NT2/D1 (cell line): ENCODE data around the gene MMD.
A peak's percentile ranks its signal among the peaks of the same experiment; 100 is the strongest.

Experiments used
- DNase-seq: peaks from one replicate; pipeline ENCODE4 v3.0.0-alpha.2; 2011; ENCODE audit warnings: low read depth, low spot score
- H3K27me3 ChIP-seq: 2 replicates; pipeline ENCODE4 v1.6.0; 2011; ENCODE audit warnings: mild to moderate bottlenecking; ENCODE audit not compliant: insufficient read length, insufficient read depth
- H3K36me3 ChIP-seq: 2 replicates; pipeline ENCODE4 v1.6.1; 2011; ENCODE audit warnings: mild to moderate bottlenecking, low read length, mixed read lengths; ENCODE audit not compliant: insufficient read depth, insufficient read length
- H3K4me1 ChIP-seq: 2 replicates; pipeline ENCODE4 v1.5.1; 2011; ENCODE audit not compliant: insufficient read depth, insufficient read length
- H3K4me3 ChIP-seq: 2 replicates; pipeline ENCODE4 v1.5.1; 2011; ENCODE audit warnings: low read depth; ENCODE audit not compliant: insufficient read length
- H3K9ac ChIP-seq: 2 replicates; pipeline ENCODE4 v1.6.0; 2011; ENCODE audit warnings: low read depth; ENCODE audit not compliant: insufficient read length
- H3K9me3 ChIP-seq: 2 replicates; pipeline ENCODE4 v1.5.1; 2011; ENCODE audit warnings: mild to moderate bottlenecking, low read length; ENCODE audit not compliant: insufficient read depth
- SUZ12 ChIP-seq: IDR thresholded peaks from 2 replicates; pipeline ENCODE4 v1.6.1; 2011; ENCODE audit not compliant: insufficient read length, insufficient read depth; ENCODE audit errors: extremely low read depth
- YY1 ChIP-seq: IDR thresholded peaks from 2 replicates; pipeline ENCODE4 v1.6.1; 2011; ENCODE audit not compliant: insufficient read length, insufficient read depth
- ZNF274 ChIP-seq: IDR thresholded peaks from 2 replicates; pipeline ENCODE4 v1.6.1; 2011; ENCODE audit warnings: mild to moderate bottlenecking, low read depth, low read length

Gene MMD

GRCh38 chr17:55368706-55369105 lies 52.9 kb downstream of the MMD start:
- H3K36me3 ChIP-seq: no peaks in the 10 kb centered on the region
- no peaks in the 10 kb centered on the region for H3K9me3 ChIP-seq
- H3K9ac ChIP-seq: no peak overlapping the region
- H3K4me3 ChIP-seq: no peak overlapping the region
- no peak for TF ChIP-seq SUZ12
- no peak for TF ChIP-seq YY1
- TF ChIP-seq ZNF274: no peak
- no peak for DNase-seq
- H3K4me1 ChIP-seq: no peaks in the 10 kb centered on the region
- H3K27me3 ChIP-seq: no peaks in the 10 kb centered on the region

GRCh38 chr17:55366020-55366481 lies 55.6 kb downstream of the MMD start:
- Histone ChIP-seq H3K9ac (no peak overlapping the region), H3K27me3 (no peaks in the 10 kb centered on the region), H3K4me3 (no peak overlapping the region), H3K4me1 (no peaks in the 10 kb centered on the region), H3K9me3 (peaks cover 8% of the 10 kb centered on the region), H3K36me3 (no peaks in the 10 kb centered on the region)
- DNase-seq: no peak
- no peak for TF ChIP-seq SUZ12
- no peak for TF ChIP-seq YY1
- no peak for TF ChIP-seq ZNF274

- no peak for DNase-seq
- Histone ChIP-seq H3K4me1 (no peaks in the 10 kb centered on the region), H3K36me3 (no peaks in the 10 kb centered on the region), H3K4me3 (no peak overlapping the region), H3K27me3 (no peaks in the 10 kb centered on the region), H3K9ac (no peak overlapping the region), H3K9me3 (peaks cover 14% of the 10 kb centered on the region)
- TF ChIP-seq SUZ12: no peak
- TF ChIP-seq YY1: no peak
- no peak for TF ChIP-seq ZNF274
Observed at GRCh38 chr17:55363033-55363432, 58.6 kb downstream of the MMD start.

GRCh38 chr17:55360971-55361370 lies 60.7 kb downstream of the MMD start:
- TF ChIP-seq ZNF274 (no peak), YY1 (no peak)
- Histone ChIP-seq H3K9ac (no peak overlapping the region), H3K36me3 (no peaks in the 10 kb centered on the region), H3K4me1 (no peaks in the 10 kb centered on the region), H3K4me3 (no peak overlapping the region), H3K9me3 (peaks cover 14% of the 10 kb centered on the region), H3K27me3 (no peaks in the 10 kb centered on the region)
- no peak for DNase-seq

GRCh38 chr17:55356434-55357328 lies 65.0 kb downstream of the MMD start:
- no peaks in the 10 kb centered on the region for H3K27me3 ChIP-seq
- DNase-seq: peak; percentile 72
- H3K4me1 ChIP-seq: no peaks in the 10 kb centered on the region
- H3K9me3 ChIP-seq: peaks cover 12% of the 10 kb centered on the region
- TF ChIP-seq YY1: no peak
- no peak for TF ChIP-seq SUZ12
- H3K4me3 ChIP-seq: no peak overlapping the region
- H3K36me3 ChIP-seq: no peaks in the 10 kb centered on the region
- H3K9ac ChIP-seq: no peak overlapping the region

GRCh38 chr17:55354941-55355340 lies 66.7 kb downstream of the MMD start:
- no peak for DNase-seq
- Histone ChIP-seq H3K4me1 (no peaks in the 10 kb centered on the region), H3K9me3 (no peaks in the 10 kb centered on the region), H3K27me3 (no peaks in the 10 kb centered on the region), H3K9ac (no peak overlapping the region), H3K36me3 (no peaks in the 10 kb centered on the region), H3K4me3 (no peak overlapping the region)
- TF ChIP-seq YY1: no peak
- no peak for TF ChIP-seq SUZ12
- no peak for TF ChIP-seq ZNF274

- Histone ChIP-seq H3K9me3 (no peaks in the 10 kb centered on the region), H3K4me3 (no peak overlapping the region), H3K36me3 (no peaks in the 10 kb centered on the region), H3K4me1 (no peaks in the 10 kb centered on the region), H3K27me3 (no peaks in the 10 kb centered on the region), H3K9ac (no peak overlapping the region)
- TF ChIP-seq ZNF274 (no peak), SUZ12 (no peak), YY1 (no peak)
- DNase-seq: no peak
Observed at GRCh38 chr17:55354010-55354409, 67.6 kb downstream of the MMD start.
